ENCODE measurements around the gene FAM184B.

Gene FAM184B

GRCh38 chr4:17771284-17771908, 10.0 kb downstream of the FAM184B start:
- DNase-seq, result peak; percentile 10

GRCh38 chr4:17770845-17771244, 10.6 kb downstream of the FAM184B start:
- no peak for DNase-seq

GRCh38 chr4:17769406-17770174, 11.8 kb downstream of the FAM184B start:
- no peak for DNase-seq

GRCh38 chr4:17766826-17767458, 14.5 kb downstream of the FAM184B start:
- DNase-seq, result no peak

GRCh38 chr4:17765514-17766286, 15.7 kb downstream of the FAM184B start:
- no peak for DNase-seq

GRCh38 chr4:17763931-17764330, 17.5 kb downstream of the FAM184B start:
- peak; percentile 75 for DNase-seq

- DNase-seq, result no peak
Observed at GRCh38 chr4:17763416-17763815, 18.0 kb downstream of the FAM184B start.

GRCh38 chr4:17762726-17763125, 18.7 kb downstream of the FAM184B start:
- no peak for DNase-seq

GRCh38 chr4:17761062-17761461, 20.4 kb downstream of the FAM184B start:
- no peak for DNase-seq

- no peak for DNase-seq
Observed at GRCh38 chr4:17760626-17761025, 20.8 kb downstream of the FAM184B start.

GRCh38 chr4:17758485-17758884, 22.9 kb downstream of the FAM184B start:
- peak; percentile 35 for DNase-seq

- no peak for DNase-seq
Observed at GRCh38 chr4:17757621-17758020, 23.8 kb downstream of the FAM184B start.

GRCh38 chr4:17753646-17754045, 27.8 kb downstream of the FAM184B start:
- no peak for DNase-seq

GRCh38 chr4:17740702-17741101, 40.7 kb downstream of the FAM184B start:
- DNase-seq, result no peak

GRCh38 chr4:17736484-17736883, 44.9 kb downstream of the FAM184B start:
- no peak for DNase-seq

GRCh38 chr4:17726911-17727310, 54.5 kb downstream of the FAM184B start:
- DNase-seq, result no peak

GRCh38 chr4:17723648-17724047, 57.8 kb downstream of the FAM184B start:
- no peak for DNase-seq

- no peak for DNase-seq
Observed at GRCh38 chr4:17722356-17722700, 59.1 kb downstream of the FAM184B start.

GRCh38 chr4:17721496-17722355, 59.7 kb downstream of the FAM184B start:
- no peak for DNase-seq

GRCh38 chr4:17719106-17719505, 62.3 kb downstream of the FAM184B start:
- DNase-seq, result no peak

GRCh38 chr4:17718471-17718870, 63.0 kb downstream of the FAM184B start:
- no peak for DNase-seq

GRCh38 chr4:17717301-17717700, 64.1 kb downstream of the FAM184B start:
- no peak for DNase-seq

All from NCI-H2171 (cell line).